ENCODE measurements around the gene PLA2G1B. TPM values are rescaled to one million over a fixed set of nuclear protein-coding genes. Genes with fewer than 3 reads are reported as not detected.
A peak's percentile ranks its signal among the peaks of the same experiment; 100 is the strongest.
"Not testable (repeated sequence)": the region's sequence is repeated elsewhere in the genome, so short reads cannot be mapped to it uniquely, and the experiment has no call there.

Gene PLA2G1B
- total RNA-seq, 4 donors from 2014 or later: not detected

GRCh38 chr12:120342175-120343038 is 14.8 kb upstream of the PLA2G1B start:
- TF ChIP-seq, protein P1, sequence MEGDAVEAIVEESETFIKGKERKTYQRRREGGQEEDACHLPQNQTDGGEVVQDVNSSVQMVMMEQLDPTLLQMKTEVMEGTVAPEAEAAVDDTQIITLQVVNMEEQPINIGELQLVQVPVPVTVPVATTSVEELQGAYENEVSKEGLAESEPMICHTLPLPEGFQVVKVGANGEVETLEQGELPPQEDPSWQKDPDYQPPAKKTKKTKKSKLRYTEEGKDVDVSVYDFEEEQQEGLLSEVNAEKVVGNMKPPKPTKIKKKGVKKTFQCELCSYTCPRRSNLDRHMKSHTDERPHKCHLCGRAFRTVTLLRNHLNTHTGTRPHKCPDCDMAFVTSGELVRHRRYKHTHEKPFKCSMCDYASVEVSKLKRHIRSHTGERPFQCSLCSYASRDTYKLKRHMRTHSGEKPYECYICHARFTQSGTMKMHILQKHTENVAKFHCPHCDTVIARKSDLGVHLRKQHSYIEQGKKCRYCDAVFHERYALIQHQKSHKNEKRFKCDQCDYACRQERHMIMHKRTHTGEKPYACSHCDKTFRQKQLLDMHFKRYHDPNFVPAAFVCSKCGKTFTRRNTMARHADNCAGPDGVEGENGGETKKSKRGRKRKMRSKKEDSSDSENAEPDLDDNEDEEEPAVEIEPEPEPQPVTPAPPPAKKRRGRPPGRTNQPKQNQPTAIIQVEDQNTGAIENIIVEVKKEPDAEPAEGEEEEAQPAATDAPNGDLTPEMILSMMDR (IDR thresholded peaks at IDR 0.05): no peak
- ATAC-seq (ENCODE audit: low FRiP score) (no peak), DNase-seq (ENCODE audit: low spot score) (no peak)

DNA sequence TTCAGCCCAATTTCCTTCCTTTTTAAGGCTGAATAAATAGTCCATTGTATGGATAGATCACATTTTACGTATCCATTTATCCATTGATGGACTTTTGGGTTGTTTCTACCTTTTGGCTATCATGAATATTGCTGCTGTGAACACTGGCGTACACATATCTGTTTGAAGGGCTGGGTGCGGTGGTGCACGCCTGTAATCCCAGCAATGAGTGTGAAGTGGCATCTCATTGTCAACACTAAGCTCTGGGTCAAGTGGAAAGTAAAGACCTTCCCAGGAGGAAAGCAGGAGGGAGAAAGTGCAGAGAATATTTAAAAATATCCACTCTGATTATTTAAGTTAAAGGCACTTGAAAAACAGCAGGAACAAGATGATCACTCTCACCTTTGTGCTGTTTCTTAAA is 11.7 kb upstream of the PLA2G1B start:
- ATAC-seq (ENCODE audit: low FRiP score): no peak
- DNase-seq (ENCODE audit: low spot score): no peak
- TF ChIP-seq, protein P1 (IDR thresholded peaks at IDR 0.05): no peak

DNA sequence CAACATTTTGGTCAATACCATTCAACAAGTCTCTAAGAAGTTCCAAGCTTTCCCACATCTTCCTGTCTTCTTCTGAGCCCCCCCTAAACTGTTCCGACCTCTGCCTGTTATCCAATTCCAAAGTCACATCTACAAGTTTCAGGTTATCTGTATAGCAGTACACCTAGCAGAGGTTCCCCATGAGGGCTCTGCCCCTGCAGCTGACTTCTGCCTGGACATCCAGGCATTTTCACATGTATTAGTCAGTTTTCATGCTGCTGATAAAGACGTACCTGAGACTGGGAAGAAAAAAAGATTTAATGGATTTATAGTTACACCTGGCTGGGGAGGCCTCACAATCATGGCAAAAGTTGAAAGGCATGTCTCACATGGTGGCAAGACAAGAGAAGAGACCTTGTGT is 10.2 kb upstream of the PLA2G1B start:
- TF ChIP-seq, protein P1 (IDR thresholded peaks at IDR 0.05): no peak
- DNase-seq (ENCODE audit: low spot score) (no peak), ATAC-seq (ENCODE audit: low FRiP score) (no peak)

- DNase-seq (ENCODE audit: low spot score); ATAC-seq (ENCODE audit: low FRiP score): not testable (repeated sequence)
These were observed 8.8 kb upstream of the PLA2G1B start for GRCh38 chr12:120336392-120336791.

DNA sequence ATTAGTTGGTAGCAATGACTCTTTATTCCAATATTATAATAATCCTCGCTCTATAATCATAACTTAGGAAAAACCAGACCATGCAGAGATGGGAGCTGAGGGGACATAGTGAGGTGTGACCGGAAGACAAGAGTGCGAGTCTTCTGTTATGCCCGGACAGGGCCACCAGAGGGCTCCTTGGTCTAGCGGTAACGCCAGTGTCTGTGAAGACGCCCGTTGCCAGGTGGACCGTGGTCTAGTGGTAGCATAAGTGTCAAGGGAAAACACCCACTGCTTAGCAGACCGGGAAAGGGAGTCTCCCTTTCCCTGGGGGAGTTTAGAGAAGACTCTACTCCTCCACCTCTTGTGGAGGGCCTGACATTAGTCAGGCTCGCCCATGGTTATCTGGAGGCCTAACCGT is 7.9 kb upstream of the PLA2G1B start:
- ATAC-seq (ENCODE audit: low FRiP score): not testable (repeated sequence)
- DNase-seq (ENCODE audit: low spot score): peak; percentile 38

DNA sequence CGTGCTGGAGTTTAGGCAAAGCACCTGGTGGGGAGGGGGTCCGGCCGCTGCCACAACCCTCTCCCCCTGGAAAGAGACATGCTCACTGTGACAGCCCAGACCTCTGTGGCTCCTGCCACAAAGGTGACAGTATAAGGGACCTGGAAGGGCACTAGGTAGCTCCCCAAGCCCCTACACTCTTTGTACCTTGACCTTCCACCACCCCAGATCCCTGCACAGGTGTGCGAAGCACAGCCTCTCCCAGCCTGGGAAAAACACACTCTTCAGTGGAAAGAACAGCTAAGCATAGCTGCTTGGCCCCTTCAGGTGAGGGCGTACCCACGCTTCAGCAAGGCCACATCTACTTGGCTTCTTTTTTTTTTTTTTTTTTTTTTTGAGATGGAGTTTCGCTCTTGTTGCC is 4.9 kb upstream of the PLA2G1B start:
- DNase-seq (ENCODE audit: low spot score) (no peak), ATAC-seq (ENCODE audit: low FRiP score) (no peak)
- TF ChIP-seq, protein P1 (IDR thresholded peaks at IDR 0.05): no peak

- no peak for ATAC-seq (ENCODE audit: low FRiP score)
- TF ChIP-seq, protein P1 (IDR thresholded peaks at IDR 0.05): no peak
- DNase-seq (ENCODE audit: low spot score): no peak
These were observed 4.5 kb upstream of the PLA2G1B start for GRCh38 chr12:120332041-120332440.

DNA sequence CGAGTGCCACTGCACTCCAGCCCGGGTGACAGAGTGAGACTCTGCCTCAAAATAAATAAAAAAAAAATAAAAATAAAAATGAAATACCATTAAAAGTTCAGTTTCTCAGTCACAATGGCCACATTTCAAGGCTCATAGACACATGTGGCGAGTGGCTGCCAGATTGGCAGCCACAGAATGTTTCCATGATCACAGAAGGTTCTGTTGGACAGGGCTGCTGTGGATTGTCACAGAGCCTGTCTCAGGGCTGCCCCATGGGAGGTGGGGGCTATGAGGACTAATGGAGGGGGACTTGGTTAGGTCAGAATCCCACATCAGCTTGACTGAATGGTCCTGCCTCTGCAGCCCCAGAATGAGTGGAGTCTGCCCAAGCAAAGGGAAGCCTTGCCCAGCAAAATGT is 3.8 kb upstream of the PLA2G1B start:
- ATAC-seq (ENCODE audit: low FRiP score): no peak
- no peak for DNase-seq (ENCODE audit: low spot score)
- TF ChIP-seq, protein P1 (IDR thresholded peaks at IDR 0.05): no peak
